T-helper 1 cell treated with Interleukin-12 subunit alpha and Interleukin-12 subunit beta and Interleukin-4 antibody, amounts not matched to agents 30 μg/mL and 1 μg/mL, for 36 hours (primary cell): ENCODE measurements around the gene VPS26B.

Source experiments
- H3K27ac Mint-ChIP-seq: one replicate; pipeline ENCODE4 v1.8.0; 2021; ENCODE audit warnings: mild to moderate bottlenecking, mixed read lengths
- H3K27me3 Mint-ChIP-seq: one replicate; pipeline ENCODE4 v1.8.0; 2021; ENCODE audit warnings: low read depth, mixed read lengths
- H3K36me3 Mint-ChIP-seq: one replicate; pipeline ENCODE4 v1.8.0; 2021; ENCODE audit warnings: low read depth, mixed read lengths
- H3K4me1 Mint-ChIP-seq: one replicate; pipeline ENCODE4 v1.8.0; 2021; ENCODE audit warnings: low read depth, mixed read lengths
- H3K4me3 Mint-ChIP-seq: one replicate; pipeline ENCODE4 v1.8.0; 2021; ENCODE audit warnings: mild to moderate bottlenecking, moderate library complexity, mixed read lengths
- H3K9me3 Mint-ChIP-seq: one replicate; pipeline ENCODE4 v1.8.0; 2021; ENCODE audit warnings: mixed read lengths

Gene VPS26B

GRCh38 chr11:134291196-134291595, 66.7 kb downstream of the VPS26B start:
- Mint-ChIP-seq H3K27ac (no peak overlapping the region), H3K36me3 (peaks cover 10% of the 10 kb centered on the region), H3K4me3 (no peak overlapping the region), H3K9me3 (no peaks in the 10 kb centered on the region), H3K27me3 (no peaks in the 10 kb centered on the region), H3K4me1 (peaks cover 3% of the 10 kb centered on the region)

- no peaks in the 10 kb centered on the region for H3K9me3 Mint-ChIP-seq
- H3K4me1 Mint-ChIP-seq: peaks cover 3% of the 10 kb centered on the region
- H3K4me3 Mint-ChIP-seq: no peak overlapping the region
- H3K27ac Mint-ChIP-seq: no peak overlapping the region
- H3K36me3 Mint-ChIP-seq: peaks cover 10% of the 10 kb centered on the region
- no peaks in the 10 kb centered on the region for H3K27me3 Mint-ChIP-seq
Measured at GRCh38 chr11:134292661-134293060, 68.2 kb downstream of the VPS26B start.

GRCh38 chr11:134293119-134294113, 68.9 kb downstream of the VPS26B start:
- no peaks in the 10 kb centered on the region for H3K9me3 Mint-ChIP-seq
- H3K4me3 Mint-ChIP-seq: no peak overlapping the region
- peaks cover 10% of the 10 kb centered on the region for H3K36me3 Mint-ChIP-seq
- H3K4me1 Mint-ChIP-seq: peaks cover 3% of the 10 kb centered on the region
- no peaks in the 10 kb centered on the region for H3K27me3 Mint-ChIP-seq
- no peak overlapping the region for H3K27ac Mint-ChIP-seq

DNA sequence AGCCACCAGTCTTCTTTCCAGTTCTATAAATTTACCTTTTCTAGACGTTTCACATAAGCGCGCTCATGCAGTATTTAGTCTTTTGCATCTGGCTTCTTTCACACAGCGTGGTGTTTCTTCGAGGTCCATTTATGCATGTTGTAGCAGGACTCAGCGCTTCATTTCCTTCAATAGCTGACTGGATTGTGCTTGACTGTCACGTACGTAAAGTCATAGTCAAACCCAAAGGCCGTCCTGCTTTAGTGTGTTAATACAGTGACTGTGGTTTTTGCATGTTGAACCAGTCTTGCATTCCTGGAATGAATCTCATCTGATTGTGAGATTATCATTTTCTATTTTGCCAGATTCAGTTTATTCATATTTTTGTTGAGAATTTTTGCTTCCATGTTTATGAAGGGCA, 70.2 kb downstream of the VPS26B start:
- Mint-ChIP-seq H3K4me1 (no peaks in the 10 kb centered on the region), H3K4me3 (no peak overlapping the region), H3K27me3 (no peaks in the 10 kb centered on the region), H3K27ac (no peak overlapping the region), H3K36me3 (peaks cover 13% of the 10 kb centered on the region), H3K9me3 (no peaks in the 10 kb centered on the region)
